OCI-LY3 (cell line): ENCODE data around the gene TTLL9.

Experiments
- CTCF ChIP-seq: fragments of 200-600, 300-600 bp; sonication (generic); IDR thresholded peaks from 2 replicates; pipeline ENCODE4 v1.5.1; 2014; ENCODE audit warnings: antibody characterized with exemption, low read length, low read depth
- EZH2phosphoT487 ChIP-seq: fragments of 200-600 bp; shearing (Covaris generic); IDR thresholded peaks from 2 replicates; pipeline ENCODE4 v1.6.1; 2018; ENCODE audit warnings: antibody characterized with exemption, mixed run types, low read depth

DNA sequence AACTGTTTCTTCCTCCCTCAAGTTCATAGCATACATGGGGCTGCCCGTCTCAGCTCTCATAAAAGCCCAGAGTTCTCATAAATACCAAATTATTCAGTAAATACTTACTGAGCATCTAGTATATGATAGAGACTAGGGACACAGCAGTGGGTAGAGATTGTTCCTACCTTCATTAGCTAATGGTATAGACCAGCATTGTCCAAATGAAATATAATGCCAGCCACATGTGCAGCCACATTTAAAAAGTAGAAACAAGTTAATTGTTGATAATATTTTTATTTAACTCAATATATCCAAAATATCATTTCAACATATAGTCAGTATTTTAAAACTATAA is 1.2 kb downstream of the TTLL9 start:
- TF ChIP-seq CTCF (no peak), EZH2phosphoT487 (no peak)
